ENCODE measurements around the gene TTYH3. TPM values are rescaled to one million over a fixed set of nuclear protein-coding genes. Genes with fewer than 3 reads are reported as not detected.
A peak's percentile ranks its signal among the peaks of the same experiment; 100 is the strongest.

TTYH3 gene
- total and polyA plus RNA-seq, 2 of the 13 experiments (the other 11 are each of a cell fraction or from before 2014, with no cell fraction given): 26.3 to 50.0 TPM

- TF ChIP-seq ZNF687 (CRISPR knock-in tag; IDR thresholded peaks at IDR 0.05): peak; percentile 61
- TF ChIP-seq TBX2 (CRISPR knock-in tag; IDR thresholded peaks at IDR 0.05; ENCODE audit: borderline replicate concordance): 0 out of 2 replicates have a peak, but pooled peaks have one; percentile 12
Observed at GRCh38 chr7:2628130-2628482, 3.7 kb upstream of the TTYH3 start (continued).

GRCh38 chr7:2628891-2629290 is 2.9 kb upstream of the TTYH3 start:
- peaks cover 74% of the 10 kb centered on the region for H3K4me1 ChIP-seq (ENCODE audit: insufficient read depth, low read length)
- peaks cover 19% of the 10 kb centered on the region for H3K79me2 ChIP-seq (ENCODE audit: insufficient read depth, low read length)
- no peaks in the 10 kb centered on the region for H3K9me3 ChIP-seq (ENCODE audit: low read length)
- H3K27ac ChIP-seq (ENCODE audit: extremely low read length, insufficient read depth, low read length): no peak overlapping the region
- DNase-seq (ENCODE audit: low spot score) (no peak), FAIRE-seq (no peak), ATAC-seq (no peak)
- POLR2A ChIA-PET: interaction anchor here (1.0 kb wide), 1 partner anchor 9 kb away, joined by 3 read pairs; no protein-coding TSS in a partner anchor
- TF ChIP-seq MED1 (CRISPR knock-in tag; IDR thresholded peaks at IDR 0.05): no peak
- 0 out of 2 replicates have a peak, but pooled peaks have one; percentile 2 for TF ChIP-seq HOXA9 (CRISPR knock-in tag; IDR thresholded peaks at IDR 0.05; ENCODE audit: borderline replicate concordance)
- peak; percentile 80; the same call in 1 of the 2 replicates for TF ChIP-seq ZNF121 (CRISPR knock-in tag; IDR thresholded peaks at IDR 0.05)
- BruUV-seq (replicated peaks): no TSS peak
- WGBS (ENCODE audit: low lambda C conversion rate): 91% methylated on average over 6 of the region's 7 CpGs
- H3K27me3 ChIP-seq (ENCODE audit: control insufficient read depth in 1 of 2, insufficient read depth in 2 of 2, low read length in 2 of 2): no peaks in the 10 kb centered on the region
- in situ Hi-C loops (cut with HindIII; ENCODE audit: extremely low pct_ligation_motif_present, low pct_unique_long_range_greater_than_20kb) (no loop called here), intact Hi-C loops (cut with micrococcal nuclease; ENCODE audit: unreplicated experiment) (no loop called here)
- H3K4me2 ChIP-seq (ENCODE audit: low read depth, low read length): peak overlapping the region; percentile 76; the same call in 1 of the 2 replicates
- H4K20me1 ChIP-seq (ENCODE audit: insufficient read depth, low read length): peaks cover 8% of the 10 kb centered on the region; the same call in 1 of the 2 replicates
- H3K36me3 ChIP-seq (replicated peaks in 1 of 2; ENCODE audit: control insufficient read depth in 1 of 2, insufficient read depth in 2 of 2, low read length in 2 of 2): no peaks in the 10 kb centered on the region
- H3K9ac ChIP-seq (ENCODE audit: insufficient read depth, low read depth, low read length): no peak overlapping the region
- CTCF ChIA-PET (ENCODE audit: low intra/inter-chr PET ratio, low total read pairs): no interaction called here
- no peak overlapping the region for H3K4me3 ChIP-seq (replicated peaks in 1 of 3; ENCODE audit: insufficient read depth in 1 of 3, low read depth in 2 of 3, low read length in 3 of 3)
- no peak overlapping the region for H2AFZ ChIP-seq (ENCODE audit: low read length)

Data from HepG2 (cell line).